ENCODE data around the gene ANP32A. TPM values are rescaled to one million over a fixed set of nuclear protein-coding genes. Genes with fewer than 3 reads are reported as not detected.

Gene ANP32A
- total RNA-seq, 4 donors from 2014 or later = 27.1 to 55.8 (median 50.6) TPM

DNA sequence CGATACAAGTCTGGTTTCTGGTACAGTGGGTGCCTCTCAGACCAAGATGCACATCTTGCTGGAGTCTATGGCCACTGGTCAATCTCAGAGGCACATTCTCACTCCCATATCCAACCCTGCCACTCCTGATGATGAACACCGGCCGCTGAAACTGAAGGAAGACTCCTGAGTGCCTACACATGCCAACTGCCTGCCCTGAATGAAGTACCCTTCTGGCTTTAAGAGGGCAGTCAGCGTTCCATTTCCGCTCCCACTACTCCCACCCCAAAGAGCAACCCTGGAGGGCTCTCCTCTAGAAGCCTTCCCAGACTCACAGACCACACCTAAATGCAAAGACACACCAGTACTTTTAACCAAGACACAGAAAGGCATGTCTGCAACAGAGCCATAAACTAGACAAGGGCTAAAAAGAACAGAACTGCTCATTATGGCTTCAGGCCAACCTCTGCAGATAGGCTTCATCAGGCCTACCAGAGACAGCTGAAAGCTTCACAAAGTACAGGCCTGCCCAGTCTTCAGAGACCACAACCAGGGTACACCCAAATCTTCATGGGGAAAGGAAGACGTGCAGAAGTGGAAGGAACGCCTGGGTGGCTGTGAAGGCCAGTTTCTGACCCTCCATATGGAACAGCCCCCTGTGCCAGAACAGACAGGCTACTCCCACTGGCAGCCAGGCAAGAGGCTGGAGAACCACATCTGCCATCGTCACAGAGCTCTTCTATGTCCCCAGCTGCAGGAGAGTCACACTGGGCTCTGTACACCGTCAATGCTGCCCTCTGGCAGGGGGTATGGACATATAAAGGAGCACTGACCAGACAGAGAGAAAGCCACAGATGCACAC lies 14.3 kb downstream of the ANP32A start:
- H3K36me3 ChIP-seq = no peaks in the 10 kb centered on the region
- no peak overlapping the region for H3K27ac ChIP-seq
- H3K9me3 ChIP-seq = no peaks in the 10 kb centered on the region
- intact Hi-C loops (cut with DNase I; ENCODE audit: low total_unique reads) = no loop called here
- H3K27me3 ChIP-seq = no peaks in the 10 kb centered on the region
- DNase-seq (no peak), ATAC-seq (no peak)
- H3K4me3 ChIP-seq = no peak overlapping the region
- in situ Hi-C loops (cut with MboI; ENCODE audit: low sequenced_read_pairs in 4 of 4) = no loop called here
- TF ChIP-seq CTCF (IDR thresholded peaks at IDR 0.05 in 4 of 5, conservative IDR thresholded peaks at IDR 0.05 in 1 of 5) (no peak), POLR2A (IDR thresholded peaks at IDR 0.05) (no peak)
- H3K4me1 ChIP-seq = peaks cover 37 to 57% of the 10 kb centered on the region in 2 donors

DNA sequence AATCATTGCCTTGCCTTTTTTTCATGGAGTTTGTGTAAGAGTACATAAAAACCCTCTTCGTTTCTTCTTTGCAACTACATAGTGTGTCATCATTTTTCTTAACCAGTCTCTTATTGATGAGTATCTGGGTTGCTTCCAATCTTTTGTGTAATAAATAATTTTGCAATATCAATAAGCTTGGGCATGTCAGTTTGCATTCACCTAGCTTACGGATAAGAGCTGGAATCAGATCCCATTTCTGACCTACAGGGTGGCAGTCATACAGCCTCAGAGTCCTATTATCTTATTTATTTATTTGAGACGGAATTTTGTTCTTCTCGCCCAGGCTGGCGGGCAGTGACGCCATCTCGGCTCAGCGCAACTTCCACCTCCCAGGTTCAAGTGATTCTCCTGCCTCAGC lies 18.3 kb downstream of the ANP32A start:
- Histone ChIP-seq H3K9me3 (no peaks in the 10 kb centered on the region), H3K27ac (no peak overlapping the region), H3K4me3 (no peak overlapping the region), H3K27me3 (no peaks in the 10 kb centered on the region), H3K4me1 (peaks cover 39 to 47% of the 10 kb centered on the region in 2 donors), H3K36me3 (no peaks in the 10 kb centered on the region)
- DNase-seq = no peak
- intact Hi-C loops (cut with DNase I; ENCODE audit: low total_unique reads) = no loop called here
- TF ChIP-seq CTCF (IDR thresholded peaks at IDR 0.05 in 4 of 5, conservative IDR thresholded peaks at IDR 0.05 in 1 of 5) = no peak
- TF ChIP-seq POLR2A (IDR thresholded peaks at IDR 0.05) = no peak
- in situ Hi-C loops (cut with MboI; ENCODE audit: low sequenced_read_pairs in 4 of 4) = no loop called here
- no peak for ATAC-seq

GRCh38 chr15:68801572-68802148 lies 19.0 kb downstream of the ANP32A start:
- in situ Hi-C loops (cut with MboI; ENCODE audit: low sequenced_read_pairs in 4 of 4) (no loop called here), intact Hi-C loops (cut with DNase I; ENCODE audit: low total_unique reads) (no loop called here)
- Histone ChIP-seq H3K27me3 (no peaks in the 10 kb centered on the region), H3K36me3 (no peaks in the 10 kb centered on the region), H3K9me3 (no peaks in the 10 kb centered on the region), H3K27ac (no peak overlapping the region), H3K4me3 (no peak overlapping the region), H3K4me1 (peaks cover 39 to 43% of the 10 kb centered on the region in 2 donors)
- ATAC-seq = no peak
- DNase-seq = no peak
- TF ChIP-seq POLR2A (IDR thresholded peaks at IDR 0.05) (no peak), CTCF (IDR thresholded peaks at IDR 0.05 in 4 of 5, conservative IDR thresholded peaks at IDR 0.05 in 1 of 5) (no peak)

GRCh38 chr15:68800875-68801274 lies 19.8 kb downstream of the ANP32A start:
- no peak overlapping the region for H3K27ac ChIP-seq
- in situ Hi-C loops (cut with MboI; ENCODE audit: low sequenced_read_pairs in 4 of 4) (no loop called here), intact Hi-C loops (cut with DNase I; ENCODE audit: low total_unique reads) (no loop called here)
- H3K4me1 ChIP-seq = peaks cover 36 to 44% of the 10 kb centered on the region in 2 donors
- ATAC-seq (no peak), DNase-seq (no peak)
- H3K4me3 ChIP-seq = no peak overlapping the region
- H3K36me3 ChIP-seq = no peaks in the 10 kb centered on the region
- TF ChIP-seq CTCF (IDR thresholded peaks at IDR 0.05 in 4 of 5, conservative IDR thresholded peaks at IDR 0.05 in 1 of 5) (no peak), POLR2A (IDR thresholded peaks at IDR 0.05) (no peak)
- H3K9me3 ChIP-seq = no peaks in the 10 kb centered on the region
- H3K27me3 ChIP-seq = no peaks in the 10 kb centered on the region
